Myocyte (in vitro differentiated cells): Measurements from ENCODE around the gene HOXD11. TPM values are rescaled to one million over a fixed set of nuclear protein-coding genes. Genes with fewer than 3 reads are reported as not detected.
A peak's percentile ranks its signal among the peaks of the same experiment; 100 is the strongest.

Source experiments
- DNase-seq: peaks from one replicate; pipeline ENCODE4 v3.0.0-alpha.2; 2012; ENCODE audit warnings: low read depth
- total RNA-seq: library from RNA; depleted of rRNA; stranded (reverse); fragments of >200 nt; gene quantifications from 2 replicates; pipeline ENCODE4 v1.2.3, GENCODE V29; 2014

HOXD11 gene
- total RNA-seq, 1 donor from 2014 or later, result not detected

GRCh38 chr2:176093145-176093897, 13.8 kb upstream of the HOXD11 start:
- DNase-seq, result peak; percentile 34

- no peak for DNase-seq
Observed at GRCh38 chr2:176093898-176094249, 13.2 kb upstream of the HOXD11 start.

GRCh38 chr2:176094349-176094748, 12.7 kb upstream of the HOXD11 start:
- no peak for DNase-seq

- DNase-seq, result no peak
Observed at GRCh38 chr2:176095421-176095820, 11.7 kb upstream of the HOXD11 start.

- no peak for DNase-seq
Observed at GRCh38 chr2:176096243-176096985, 10.7 kb upstream of the HOXD11 start.

- peak; percentile 83 for DNase-seq
Observed at GRCh38 chr2:176096986-176097819, 9.9 kb upstream of the HOXD11 start.

- no peak for DNase-seq
Observed at GRCh38 chr2:176097820-176098365, 9.2 kb upstream of the HOXD11 start.

GRCh38 chr2:176098366-176099158, 8.5 kb upstream of the HOXD11 start:
- DNase-seq, result no peak

- DNase-seq, result no peak
Observed at GRCh38 chr2:176099159-176099727, 7.8 kb upstream of the HOXD11 start.

- no peak for DNase-seq
Observed at GRCh38 chr2:176099728-176100546, 7.1 kb upstream of the HOXD11 start, which contains the start of gene HOXD12. Gene HOXD12 (plus strand): TSS chr2:176099795. CDS start chr2:176099802, 7 bp downstream.

GRCh38 chr2:176100547-176101140, 6.4 kb upstream of the HOXD11 start:
- no peak for DNase-seq

- DNase-seq, result no peak
Observed at GRCh38 chr2:176101216-176101830, 5.8 kb upstream of the HOXD11 start.

GRCh38 chr2:176101842-176102241, 5.2 kb upstream of the HOXD11 start:
- no peak for DNase-seq

GRCh38 chr2:176102309-176102866, 4.7 kb upstream of the HOXD11 start:
- no peak for DNase-seq

GRCh38 chr2:176103194-176103593, 3.9 kb upstream of the HOXD11 start:
- no peak for DNase-seq

GRCh38 chr2:176103742-176104315, 3.3 kb upstream of the HOXD11 start:
- no peak for DNase-seq

- DNase-seq, result no peak
Observed at GRCh38 chr2:176104316-176105077, 2.6 kb upstream of the HOXD11 start.
